PFSK-1 (cell line): Measurements from ENCODE around the gene RPS19BP1.

ENCODE experiments used
- FOXP2 ChIP-seq: optimal IDR thresholded peaks from 2 replicates; pipeline ENCODE3; 2011; ENCODE audit warnings: borderline replicate concordance, control low read depth, inconsistent platforms; ENCODE audit not compliant: insufficient read depth; ENCODE audit errors: extremely low read length, extremely low read depth
- POLR2AphosphoS5 ChIP-seq: IDR thresholded peaks from 2 replicates; pipeline ENCODE4 v1.6.1; 2012; ENCODE audit warnings: low read depth, mild to moderate bottlenecking, control low read depth, low read length, moderate library complexity
- SIN3A ChIP-seq: IDR thresholded peaks from 2 replicates; pipeline ENCODE4 v1.6.1; 2012; ENCODE audit warnings: mild to moderate bottlenecking, low read length, moderate library complexity, borderline replicate concordance; ENCODE audit not compliant: insufficient read depth
- TAF1 ChIP-seq: IDR thresholded peaks from 2 replicates; pipeline ENCODE4 v1.6.1; 2012; ENCODE audit warnings: low read length, control low read depth, borderline replicate concordance; ENCODE audit not compliant: insufficient read depth
- TF ChIP-seq, protein P1 (sequence below), 2 experiments: IDR thresholded peaks; 2 replicates each; pipeline versions ENCODE4 v1.6.1 to v1.8.0; 2011 to 2012; ENCODE audit warnings: low read depth in 2 of 2, low read length in 2 of 2, control low read depth in 1 of 2, inconsistent platforms in 1 of 2, mild to moderate bottlenecking in 1 of 2, moderate library complexity in 1 of 2; ENCODE audit not compliant: insufficient read depth in 1 of 2

Gene RPS19BP1

DNA sequence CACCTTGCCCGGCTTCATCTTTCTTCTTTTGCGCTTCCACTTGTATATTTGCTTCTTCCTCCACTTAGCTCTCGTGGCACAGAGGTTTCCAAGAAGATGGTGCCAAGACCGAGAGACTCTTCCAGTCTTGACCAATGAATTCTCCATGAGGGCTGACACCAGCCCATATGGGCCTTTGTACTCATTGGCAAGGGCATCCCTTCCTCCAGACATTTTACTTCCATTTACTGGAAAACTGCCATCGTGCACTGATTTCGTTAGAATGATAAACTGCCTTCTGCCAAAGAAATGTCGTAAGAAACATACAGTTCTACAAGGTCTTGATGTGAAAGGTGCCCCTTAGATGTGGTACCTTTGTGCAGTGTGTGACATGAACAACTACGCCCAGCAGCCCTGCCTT lies 35.1 kb downstream of the RPS19BP1 start:
- no peak for TF ChIP-seq FOXP2
- TF ChIP-seq TAF1, result no peak
- TF ChIP-seq SIN3A, result no peak
- TF ChIP-seq, protein P1, sequence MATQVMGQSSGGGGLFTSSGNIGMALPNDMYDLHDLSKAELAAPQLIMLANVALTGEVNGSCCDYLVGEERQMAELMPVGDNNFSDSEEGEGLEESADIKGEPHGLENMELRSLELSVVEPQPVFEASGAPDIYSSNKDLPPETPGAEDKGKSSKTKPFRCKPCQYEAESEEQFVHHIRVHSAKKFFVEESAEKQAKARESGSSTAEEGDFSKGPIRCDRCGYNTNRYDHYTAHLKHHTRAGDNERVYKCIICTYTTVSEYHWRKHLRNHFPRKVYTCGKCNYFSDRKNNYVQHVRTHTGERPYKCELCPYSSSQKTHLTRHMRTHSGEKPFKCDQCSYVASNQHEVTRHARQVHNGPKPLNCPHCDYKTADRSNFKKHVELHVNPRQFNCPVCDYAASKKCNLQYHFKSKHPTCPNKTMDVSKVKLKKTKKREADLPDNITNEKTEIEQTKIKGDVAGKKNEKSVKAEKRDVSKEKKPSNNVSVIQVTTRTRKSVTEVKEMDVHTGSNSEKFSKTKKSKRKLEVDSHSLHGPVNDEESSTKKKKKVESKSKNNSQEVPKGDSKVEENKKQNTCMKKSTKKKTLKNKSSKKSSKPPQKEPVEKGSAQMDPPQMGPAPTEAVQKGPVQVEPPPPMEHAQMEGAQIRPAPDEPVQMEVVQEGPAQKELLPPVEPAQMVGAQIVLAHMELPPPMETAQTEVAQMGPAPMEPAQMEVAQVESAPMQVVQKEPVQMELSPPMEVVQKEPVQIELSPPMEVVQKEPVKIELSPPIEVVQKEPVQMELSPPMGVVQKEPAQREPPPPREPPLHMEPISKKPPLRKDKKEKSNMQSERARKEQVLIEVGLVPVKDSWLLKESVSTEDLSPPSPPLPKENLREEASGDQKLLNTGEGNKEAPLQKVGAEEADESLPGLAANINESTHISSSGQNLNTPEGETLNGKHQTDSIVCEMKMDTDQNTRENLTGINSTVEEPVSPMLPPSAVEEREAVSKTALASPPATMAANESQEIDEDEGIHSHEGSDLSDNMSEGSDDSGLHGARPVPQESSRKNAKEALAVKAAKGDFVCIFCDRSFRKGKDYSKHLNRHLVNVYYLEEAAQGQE (IDR thresholded peaks at IDR 0.05; ENCODE audit: insufficient read depth in 1 of 2, low read depth in 2 of 2, low read length in 2 of 2), result no peak
- no peak for TF ChIP-seq POLR2AphosphoS5

DNA sequence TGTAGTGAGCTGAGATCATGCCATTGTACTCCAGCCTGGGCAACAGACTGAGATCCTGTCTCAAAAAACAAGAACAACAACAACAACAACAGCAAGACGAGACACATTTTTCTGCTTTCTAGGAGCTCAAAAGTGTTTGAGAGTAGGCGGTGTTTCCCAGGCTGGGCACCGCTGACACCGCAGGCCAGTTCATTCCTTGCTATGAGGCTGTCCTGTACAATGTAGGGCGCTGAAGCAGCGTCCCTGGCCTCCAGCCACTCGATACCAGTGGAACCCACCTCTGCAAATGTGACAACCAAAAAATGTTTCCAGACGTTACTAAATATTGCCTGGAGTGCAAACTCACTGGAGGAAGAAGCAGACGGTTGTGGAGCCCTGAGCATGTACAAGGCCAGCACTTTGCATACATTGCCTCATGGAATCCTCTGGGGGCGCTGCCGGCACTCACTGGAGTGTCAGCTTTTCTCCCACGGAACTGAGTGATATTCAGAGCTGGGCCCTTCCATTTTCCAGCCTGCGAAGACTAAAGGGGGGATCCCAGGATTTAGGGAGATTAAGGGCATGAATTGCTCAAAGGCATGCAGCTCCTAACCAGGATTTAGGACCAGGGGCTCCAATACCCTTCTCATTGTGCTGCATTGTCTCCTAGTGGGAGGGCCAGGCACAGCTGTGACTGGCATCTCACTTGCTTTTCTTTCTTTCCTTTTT lies 36.3 kb downstream of the RPS19BP1 start:
- TF ChIP-seq, protein P1 (IDR thresholded peaks at IDR 0.05; ENCODE audit: insufficient read depth in 1 of 2, low read depth in 2 of 2, low read length in 2 of 2), result no peak
- no peak for TF ChIP-seq SIN3A
- no peak for TF ChIP-seq POLR2AphosphoS5
- TF ChIP-seq TAF1, result no peak
- no peak for TF ChIP-seq FOXP2

DNA sequence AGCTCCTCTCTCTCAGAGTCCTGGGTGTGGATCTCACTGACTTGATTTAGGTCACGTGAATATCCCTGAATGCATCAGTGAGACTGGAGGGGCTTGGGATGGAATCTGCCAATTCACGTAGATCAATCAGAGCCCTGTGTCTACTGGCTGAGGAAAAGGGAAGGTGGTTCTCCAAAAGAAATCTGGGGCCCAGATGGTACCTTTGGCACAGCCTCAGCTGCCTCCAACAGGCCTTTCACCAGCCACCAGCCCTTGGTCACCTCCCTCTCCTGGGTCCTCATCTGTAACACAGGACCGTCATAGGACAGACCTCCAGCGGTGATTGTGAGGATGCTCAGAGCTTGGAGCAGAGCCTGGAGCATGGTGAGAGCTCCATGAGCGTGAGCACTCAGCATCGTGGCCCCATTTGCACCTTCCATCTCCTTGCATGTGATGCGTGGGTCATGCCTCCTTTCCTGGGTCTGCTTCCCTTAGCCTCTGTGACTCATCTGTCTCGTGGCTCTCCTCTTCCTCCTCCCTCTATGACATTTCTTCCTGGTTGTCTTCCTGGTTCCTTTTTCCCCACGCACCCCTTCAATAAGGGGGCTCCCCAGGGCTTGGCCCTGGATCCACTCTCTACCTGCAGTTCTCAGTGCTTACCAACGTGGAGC lies 38.0 kb downstream of the RPS19BP1 start:
- TF ChIP-seq SIN3A (no peak), TAF1 (no peak), FOXP2 (no peak), POLR2AphosphoS5 (no peak)
- TF ChIP-seq, protein P1 (IDR thresholded peaks at IDR 0.05; ENCODE audit: insufficient read depth in 1 of 2, low read depth in 2 of 2, low read length in 2 of 2), result no peak

DNA sequence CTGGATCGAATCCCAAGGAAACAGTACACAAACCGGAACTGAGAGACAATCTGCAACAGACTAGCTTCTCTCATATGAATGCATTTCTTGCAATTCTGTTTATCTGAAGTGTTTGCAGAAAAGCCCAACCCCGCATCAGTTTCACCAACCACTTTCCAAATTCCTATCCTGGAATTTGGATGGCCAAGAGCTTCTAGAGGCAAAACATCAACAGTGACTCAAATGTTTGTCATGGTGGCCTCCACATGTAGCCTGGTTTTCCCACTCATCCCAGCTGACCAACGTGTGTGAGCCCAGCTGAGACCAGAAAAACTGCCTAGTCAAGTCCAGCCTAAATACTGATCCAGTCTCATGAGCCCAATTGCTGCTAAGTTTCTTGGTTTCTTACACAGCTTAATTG lies 38.8 kb downstream of the RPS19BP1 start:
- TF ChIP-seq POLR2AphosphoS5, result no peak
- TF ChIP-seq, protein P1 (IDR thresholded peaks at IDR 0.05; ENCODE audit: insufficient read depth in 1 of 2, low read depth in 2 of 2, low read length in 2 of 2), result no peak
- no peak for TF ChIP-seq SIN3A
- TF ChIP-seq TAF1, result no peak
- TF ChIP-seq FOXP2, result no peak

DNA sequence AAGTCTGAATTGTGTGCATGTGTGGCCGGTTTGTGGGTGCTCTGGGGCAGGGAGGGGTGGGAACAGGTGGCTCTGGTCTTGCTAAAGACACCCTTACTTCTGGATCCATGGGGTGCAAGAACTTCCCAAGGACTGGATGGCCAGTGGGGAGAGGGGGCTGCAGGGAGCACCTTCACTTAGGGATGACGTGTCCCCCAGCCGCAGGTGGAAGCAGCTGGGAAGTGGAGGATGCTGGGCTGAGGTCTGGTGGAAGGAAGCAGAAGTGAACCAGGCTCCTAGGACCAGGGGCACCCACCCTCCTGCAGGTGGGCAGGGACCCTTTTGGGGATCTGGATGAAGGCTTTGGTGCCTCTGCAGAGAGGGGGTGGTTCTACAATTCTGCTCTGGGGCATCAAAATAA lies 40.4 kb downstream of the RPS19BP1 start:
- no peak for TF ChIP-seq POLR2AphosphoS5
- TF ChIP-seq SIN3A, result no peak
- no peak for TF ChIP-seq FOXP2
- TF ChIP-seq, protein P1 (IDR thresholded peaks at IDR 0.05; ENCODE audit: insufficient read depth in 1 of 2, low read depth in 2 of 2, low read length in 2 of 2), result no peak
- no peak for TF ChIP-seq TAF1
